GM18867 (cell line): Measurements from ENCODE around the gene RASD2.
"Not testable (repeated sequence)": the region's sequence is repeated elsewhere in the genome, so short reads cannot be mapped to it uniquely, and the experiment has no call there.

Source experiments
- ATAC-seq: cut with Tn5 transposase; IDR thresholded peaks from one replicate; pipeline ENCODE4 v1.9.1; 2021; ENCODE audit warnings: mild to moderate bottlenecking, moderate library complexity; ENCODE audit not compliant: unreplicated experiment

Gene RASD2

GRCh38 chr22:35540595-35541253, at the start of gene RASD2:
Gene RASD2, plus strand, starts transcription at chr22:35540831. Its CDS starts 5,979 bp downstream, at chr22:35546810.
- no peak for ATAC-seq

GRCh38 chr22:35491061-35491907, 49.3 kb upstream of the RASD2 start:
- not testable (repeated sequence) for ATAC-seq

- no peak for ATAC-seq
Observed at GRCh38 chr22:35491908-35492380, 48.7 kb upstream of the RASD2 start.

GRCh38 chr22:35493074-35493473, 47.6 kb upstream of the RASD2 start:
- no peak for ATAC-seq

GRCh38 chr22:35495711-35496110, 44.9 kb upstream of the RASD2 start:
- ATAC-seq, result not testable (repeated sequence)

GRCh38 chr22:35496768-35497312, 43.8 kb upstream of the RASD2 start:
- ATAC-seq, result no peak

GRCh38 chr22:35498026-35498800, 42.4 kb upstream of the RASD2 start:
- no peak for ATAC-seq

GRCh38 chr22:35502836-35503235, 37.8 kb upstream of the RASD2 start:
- no peak for ATAC-seq

- ATAC-seq, result no peak
Observed at GRCh38 chr22:35505399-35506258, 35.0 kb upstream of the RASD2 start.

- no peak for ATAC-seq
Observed at GRCh38 chr22:35506259-35506570, 34.4 kb upstream of the RASD2 start.

- not testable (repeated sequence) for ATAC-seq
Observed at GRCh38 chr22:35507851-35508250, 32.8 kb upstream of the RASD2 start.

- ATAC-seq, result no peak
Observed at GRCh38 chr22:35509451-35509850, 31.2 kb upstream of the RASD2 start.

- no peak for ATAC-seq
Observed at GRCh38 chr22:35509960-35510359, 30.7 kb upstream of the RASD2 start.

- ATAC-seq, result no peak
Observed at GRCh38 chr22:35510481-35510934, 30.1 kb upstream of the RASD2 start.

GRCh38 chr22:35510951-35511350, 29.7 kb upstream of the RASD2 start:
- ATAC-seq, result no peak

GRCh38 chr22:35514366-35514765, 26.3 kb upstream of the RASD2 start:
- no peak for ATAC-seq

GRCh38 chr22:35515952-35516351, 24.7 kb upstream of the RASD2 start:
- ATAC-seq, result not testable (repeated sequence)

GRCh38 chr22:35516723-35517122, 23.9 kb upstream of the RASD2 start:
- ATAC-seq, result no peak

GRCh38 chr22:35517207-35517606, 23.4 kb upstream of the RASD2 start:
- no peak for ATAC-seq
